Nephron (organoid): ENCODE results near the gene APLNR.

Source experiments
- H3K27ac Mint-ChIP-seq, 3 experiments: 2 replicates each; pipeline ENCODE4 v1.8.0; 2020; ENCODE audit warnings: mixed read lengths in 3 of 3, mild to moderate bottlenecking in 2 of 3, moderate library complexity in 1 of 3
- H3K27me3 Mint-ChIP-seq: 2 replicates; pipeline ENCODE4 v1.8.0; 2021; ENCODE audit warnings: low read depth, mild to moderate bottlenecking, moderate library complexity, mixed read lengths
- H3K36me3 Mint-ChIP-seq: 2 replicates; pipeline ENCODE4 v1.8.0; 2020; ENCODE audit warnings: low read depth, mixed read lengths
- H3K4me1 Mint-ChIP-seq: 2 replicates; pipeline ENCODE4 v1.8.0; 2020; ENCODE audit warnings: mixed read lengths
- H3K4me3 Mint-ChIP-seq, 3 experiments: 2 replicates each; pipeline ENCODE4 v1.8.0; 2020; ENCODE audit warnings: mild to moderate bottlenecking in 3 of 3, mixed read lengths in 3 of 3, moderate library complexity in 2 of 3
- H3K9me3 Mint-ChIP-seq: 2 replicates; pipeline ENCODE4 v1.8.0; 2020; ENCODE audit warnings: mixed read lengths
- CTCF ChIP-seq, 3 experiments: fragments of 200-600 bp; sonication (generic); IDR thresholded peaks; one replicate each; pipeline ENCODE4 v1.5.0; 2021; ENCODE audit warnings: antibody characterized with exemption in 3 of 3; ENCODE audit not compliant: unreplicated experiment in 3 of 3

APLNR gene

GRCh38 chr11:57269571-57270021, 32.5 kb upstream of the APLNR start:
- Mint-ChIP-seq H3K4me1 (peaks cover 10% of the 10 kb centered on the region), H3K27ac (peak overlapping the region in 2 of 3 experiments; percentile 27 to 47), H3K27me3 (peaks cover 8% of the 10 kb centered on the region), H3K4me3 (no peak overlapping the region), H3K9me3 (peaks cover 11% of the 10 kb centered on the region), H3K36me3 (peaks cover 3% of the 10 kb centered on the region)
- no peak for TF ChIP-seq CTCF (IDR thresholded peaks at IDR 0.05; ENCODE audit: unreplicated experiment in 3 of 3)

- Mint-ChIP-seq H3K4me1 (peaks cover 10% of the 10 kb centered on the region), H3K36me3 (peaks cover 3% of the 10 kb centered on the region), H3K4me3 (no peak overlapping the region), H3K27ac (no peak overlapping the region), H3K27me3 (peaks cover 8% of the 10 kb centered on the region), H3K9me3 (peaks cover 9% of the 10 kb centered on the region)
- TF ChIP-seq CTCF (IDR thresholded peaks at IDR 0.05; ENCODE audit: unreplicated experiment in 3 of 3): no peak
These were observed 29.1 kb upstream of the APLNR start for GRCh38 chr11:57266157-57266556.

- no peak overlapping the region for H3K27ac Mint-ChIP-seq
- TF ChIP-seq CTCF (IDR thresholded peaks at IDR 0.05; ENCODE audit: unreplicated experiment in 3 of 3): no peak
- peaks cover 10% of the 10 kb centered on the region for H3K9me3 Mint-ChIP-seq
- peaks cover 3% of the 10 kb centered on the region for H3K27me3 Mint-ChIP-seq
- H3K4me1 Mint-ChIP-seq: no peaks in the 10 kb centered on the region
- H3K36me3 Mint-ChIP-seq: peaks cover 3% of the 10 kb centered on the region
- H3K4me3 Mint-ChIP-seq: no peak overlapping the region
These were observed 26.3 kb upstream of the APLNR start for GRCh38 chr11:57263351-57263750.

- H3K27me3 Mint-ChIP-seq: peaks cover 3% of the 10 kb centered on the region
- H3K27ac Mint-ChIP-seq: no peak overlapping the region
- H3K36me3 Mint-ChIP-seq: no peaks in the 10 kb centered on the region
- no peaks in the 10 kb centered on the region for H3K4me1 Mint-ChIP-seq
- H3K9me3 Mint-ChIP-seq: peaks cover 7% of the 10 kb centered on the region
- H3K4me3 Mint-ChIP-seq: no peak overlapping the region
- TF ChIP-seq CTCF (IDR thresholded peaks at IDR 0.05; ENCODE audit: unreplicated experiment in 3 of 3): no peak
These were observed 25.1 kb upstream of the APLNR start for GRCh38 chr11:57262157-57262556.

- Mint-ChIP-seq H3K4me3 (no peak overlapping the region), H3K36me3 (no peaks in the 10 kb centered on the region), H3K9me3 (peaks cover 5% of the 10 kb centered on the region), H3K27ac (no peak overlapping the region), H3K4me1 (no peaks in the 10 kb centered on the region), H3K27me3 (peaks cover 3% of the 10 kb centered on the region)
- no peak for TF ChIP-seq CTCF (IDR thresholded peaks at IDR 0.05; ENCODE audit: unreplicated experiment in 3 of 3)
These were observed 24.1 kb upstream of the APLNR start for GRCh38 chr11:57260937-57261783.

GRCh38 chr11:57256119-57256518, 19.1 kb upstream of the APLNR start:
- Mint-ChIP-seq H3K9me3 (peaks cover 10% of the 10 kb centered on the region), H3K4me3 (no peak overlapping the region), H3K27ac (no peak overlapping the region), H3K4me1 (peaks cover 18% of the 10 kb centered on the region), H3K36me3 (no peaks in the 10 kb centered on the region), H3K27me3 (peaks cover 3% of the 10 kb centered on the region)
- TF ChIP-seq CTCF (IDR thresholded peaks at IDR 0.05; ENCODE audit: unreplicated experiment in 3 of 3): no peak
